EH (cell line): ENCODE results near the gene RHOT2.

Experiments used
- DNase-seq: peaks from one replicate; pipeline ENCODE4 v3.0.0-alpha.2; 2015; ENCODE audit warnings: low read depth

The RHOT2 gene

GRCh38 chr16:667780-668518 is at the start of gene RHOT2:
RHOT2 (plus strand) TSS chr16:668132; CDS start chr16:668200, 68 bp downstream.
- DNase-seq = peak; percentile 90

GRCh38 chr16:619476-620100 is 48.3 kb upstream of the RHOT2 start:
- DNase-seq = no peak

- DNase-seq = no peak
Measured at GRCh38 chr16:620700-621525, 47.0 kb upstream of the RHOT2 start.

DNA sequence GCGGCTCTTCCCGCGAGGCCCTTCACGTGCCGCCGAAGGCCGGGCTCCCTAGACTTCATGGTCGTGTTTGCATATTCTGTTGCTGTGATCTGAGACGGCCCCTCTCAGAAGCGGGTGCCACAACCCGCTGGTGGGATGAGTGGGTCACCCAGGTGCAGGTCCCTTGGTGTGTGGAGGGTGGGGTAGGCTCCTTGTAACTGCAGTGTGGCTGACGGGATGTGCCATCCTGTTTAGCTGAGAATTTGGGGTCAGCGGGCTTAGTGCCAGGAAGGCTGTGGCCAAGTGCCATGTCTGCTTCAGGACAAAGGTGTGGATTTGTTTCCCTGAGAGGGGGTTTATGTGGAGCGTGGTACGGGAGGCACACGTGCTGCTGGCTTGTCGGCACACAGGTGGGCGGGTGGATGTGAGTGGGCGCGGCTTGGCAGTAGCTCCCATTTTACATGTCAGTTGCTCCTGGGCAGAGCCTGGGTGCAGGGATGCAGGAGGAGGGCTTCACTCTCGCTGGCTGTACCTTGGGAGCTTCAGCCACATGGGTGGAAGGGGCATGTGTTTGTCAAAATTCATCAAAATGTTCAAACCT is 46.3 kb upstream of the RHOT2 start:
- DNase-seq = no peak

DNA sequence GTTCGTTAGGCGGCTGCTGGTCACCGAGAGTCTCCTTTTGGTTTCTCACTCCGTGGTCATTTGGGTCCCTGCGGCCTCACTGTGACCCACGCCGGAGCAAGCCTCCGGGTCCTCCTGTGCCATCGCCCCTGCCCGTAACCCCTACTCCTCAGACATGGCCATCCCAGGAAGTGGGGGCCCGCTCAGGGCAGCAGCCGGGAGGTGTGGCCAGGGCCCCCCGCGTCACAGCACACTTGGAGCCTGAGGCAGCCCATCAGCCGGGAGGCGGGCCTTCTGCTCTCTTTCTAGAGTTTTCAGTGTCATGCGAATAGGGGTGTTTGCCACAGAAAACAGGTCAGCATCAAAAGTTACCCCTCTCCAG is 45.0 kb upstream of the RHOT2 start:
- peak; percentile 42 for DNase-seq

GRCh38 chr16:624526-625070 is 43.3 kb upstream of the RHOT2 start:
- no peak for DNase-seq

- DNase-seq = no peak
Measured at GRCh38 chr16:625117-625976, 42.6 kb upstream of the RHOT2 start.

- DNase-seq = no peak
Measured at GRCh38 chr16:625977-626765, 41.8 kb upstream of the RHOT2 start.

GRCh38 chr16:626787-627453 is 41.0 kb upstream of the RHOT2 start:
- peak; percentile 98 for DNase-seq

DNA sequence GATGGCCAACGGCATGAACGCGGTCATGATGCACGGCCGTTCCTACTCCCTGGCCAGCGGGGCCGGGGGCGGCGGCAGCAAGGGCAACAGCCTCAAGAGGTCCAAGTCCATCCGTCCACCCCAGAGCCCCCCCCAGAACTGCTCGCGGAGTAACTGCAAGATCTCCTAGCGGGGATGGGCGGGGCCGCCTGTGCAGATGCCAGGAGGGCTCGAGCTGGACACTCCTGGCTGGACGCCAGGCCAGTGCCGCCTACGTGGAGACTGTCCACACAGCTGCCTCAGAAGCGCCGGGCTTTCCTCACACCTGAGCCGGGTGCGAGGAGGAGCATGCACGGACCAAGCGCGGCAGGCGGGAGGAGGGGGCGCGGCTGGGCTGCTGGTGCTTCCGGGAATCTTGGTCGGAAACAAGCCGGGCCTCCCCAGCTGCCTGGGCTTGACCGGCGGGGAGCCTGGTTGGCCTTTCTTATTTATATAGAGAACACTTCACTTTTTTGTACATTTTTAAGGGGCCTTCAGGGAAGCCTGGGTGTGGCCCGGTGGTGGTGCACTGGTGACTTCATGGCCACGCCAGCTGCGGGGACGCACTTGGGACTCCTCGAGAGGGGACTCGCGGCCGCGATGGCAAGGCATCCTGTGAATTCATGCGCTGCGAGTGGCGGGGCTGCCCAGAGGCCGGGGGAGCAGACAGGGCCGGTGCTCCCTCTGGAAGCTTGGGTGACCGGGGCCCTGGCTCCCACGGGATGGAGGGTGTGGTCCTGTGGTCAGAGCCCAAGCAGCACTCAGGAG is 40.3 kb upstream of the RHOT2 start:
- DNase-seq = no peak

DNA sequence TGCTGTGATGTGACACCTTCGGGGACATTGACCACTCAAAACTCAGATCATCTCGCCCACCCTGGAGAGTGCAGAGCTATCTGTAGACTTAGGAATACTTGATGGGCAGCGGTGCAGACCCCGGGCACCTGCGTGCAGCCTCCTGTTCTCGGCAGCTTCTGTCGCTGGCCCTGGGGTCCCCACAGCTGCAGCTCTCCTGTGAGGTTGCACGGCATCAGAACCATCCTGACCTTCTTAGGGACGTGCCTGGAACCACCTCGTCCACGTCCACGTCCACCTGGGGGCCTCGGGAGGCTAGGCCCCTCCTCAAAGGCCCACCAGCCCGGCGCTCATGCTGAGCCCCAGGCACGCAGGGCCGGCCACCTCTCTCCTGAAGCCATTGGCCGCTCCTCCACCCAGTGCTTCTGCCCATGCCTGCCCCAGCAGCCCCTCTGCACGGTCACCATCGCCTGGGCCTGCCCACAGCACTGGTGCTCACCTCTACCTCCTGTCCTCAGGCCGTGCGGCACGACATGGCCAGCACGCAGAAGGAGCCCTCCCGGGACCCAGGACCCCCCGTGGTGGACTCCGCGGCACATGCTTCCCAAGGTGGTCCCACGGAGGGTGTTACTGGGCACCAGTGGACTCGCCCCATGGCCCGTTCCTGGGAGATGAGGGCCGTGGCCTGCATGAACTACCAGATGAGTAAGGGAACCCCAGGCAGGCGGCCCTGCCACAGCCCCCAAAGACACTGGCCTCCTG is 39.4 kb upstream of the RHOT2 start:
- DNase-seq = no peak

- DNase-seq = no peak
Measured at GRCh38 chr16:629185-629832, 38.6 kb upstream of the RHOT2 start.

- DNase-seq = no peak
Measured at GRCh38 chr16:629833-630248, 38.1 kb upstream of the RHOT2 start.

- no peak for DNase-seq
Measured at GRCh38 chr16:630249-630814, 37.6 kb upstream of the RHOT2 start.

DNA sequence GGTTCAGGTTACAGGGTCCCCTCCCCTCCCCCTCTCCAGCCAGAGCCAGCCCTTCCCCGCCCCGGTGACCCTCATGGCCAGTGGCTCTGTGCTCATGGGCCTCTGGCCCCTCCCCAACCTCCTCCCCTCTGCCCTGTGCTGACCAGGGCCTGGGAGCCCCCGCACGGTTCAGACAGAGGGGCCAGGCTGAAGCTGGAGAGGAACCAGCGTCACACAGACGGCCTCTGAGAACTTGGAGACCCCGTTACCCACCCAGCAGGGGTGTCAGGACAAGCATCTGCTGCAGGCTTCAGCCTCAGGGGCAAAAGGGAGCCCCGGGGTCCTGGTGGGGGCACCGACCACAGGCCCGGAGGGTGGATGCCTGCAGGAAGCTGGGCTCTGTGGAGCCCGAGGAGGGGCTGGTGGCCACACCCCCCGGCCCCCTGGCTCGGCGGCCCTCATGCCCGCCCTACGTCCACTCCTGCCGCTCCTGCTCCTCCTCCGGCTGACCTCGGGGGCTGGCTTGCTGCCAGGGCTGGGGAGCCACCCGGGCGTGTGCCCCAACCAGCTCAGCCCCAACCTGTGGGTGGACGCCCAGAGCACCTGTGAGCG is 37.0 kb upstream of the RHOT2 start, which contains the start of gene WFIKKN1:
WFIKKN1 (plus strand) TSS at position 171 of the 591 bp plus-strand sequence; CDS start at position 440, 269 bp downstream.
- DNase-seq = no peak

DNA sequence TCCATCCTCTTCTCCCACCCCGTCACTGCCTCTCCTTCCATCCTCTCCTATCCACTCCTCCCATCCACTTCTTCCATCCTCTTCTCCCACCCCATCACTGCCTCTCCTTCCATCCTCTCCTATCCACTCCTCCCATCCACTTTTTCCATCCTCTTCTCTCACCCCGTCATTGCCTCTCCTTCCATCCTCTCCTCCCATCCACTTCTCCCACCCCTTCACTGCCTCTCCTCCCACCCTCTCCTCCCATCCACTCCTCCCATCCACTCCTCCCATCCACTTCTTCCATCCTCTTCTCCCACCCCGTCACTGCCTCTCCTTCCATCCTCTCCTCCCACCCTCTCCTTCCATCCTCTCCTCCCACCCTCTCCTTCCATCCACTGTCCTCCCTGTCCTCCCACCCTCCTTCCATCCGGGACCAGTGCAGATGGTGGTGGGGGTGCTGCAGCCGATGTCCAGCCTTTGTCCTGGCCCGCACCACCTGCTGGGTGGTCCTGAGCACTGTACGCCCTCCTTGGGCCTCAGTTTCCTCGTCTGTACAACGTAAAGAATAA is 36.0 kb upstream of the RHOT2 start:
- no peak for DNase-seq
